GM12873 (cell line): ENCODE measurements around the gene ADORA1.

Source experiments
- TF ChIP-seq, protein P1 (sequence below): IDR thresholded peaks from 2 replicates; pipeline ENCODE4 v1.5.1; 2012; ENCODE audit warnings: low read depth, mild to moderate bottlenecking, moderate library complexity, low read length, control low read depth; ENCODE audit not compliant: insufficient read depth; ENCODE audit errors: missing control alignments

The ADORA1 gene

DNA sequence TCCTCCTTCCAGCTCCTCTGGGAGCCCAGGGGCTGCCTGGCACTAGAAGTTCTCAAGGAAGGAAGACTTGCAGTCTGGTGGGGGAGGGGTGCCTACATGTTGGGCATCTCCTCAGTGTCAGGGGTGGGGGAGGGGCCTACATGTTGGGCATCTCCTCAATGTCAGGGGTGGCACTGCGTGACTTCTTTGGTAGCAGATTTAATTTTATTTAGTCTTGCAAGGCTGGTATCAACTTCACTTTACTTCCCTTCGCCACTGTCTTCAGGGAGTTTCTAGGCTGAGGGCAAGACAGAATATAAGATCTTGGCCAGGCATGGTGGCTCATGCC, 18.5 kb downstream of the ADORA1 start:
- TF ChIP-seq, protein P1, sequence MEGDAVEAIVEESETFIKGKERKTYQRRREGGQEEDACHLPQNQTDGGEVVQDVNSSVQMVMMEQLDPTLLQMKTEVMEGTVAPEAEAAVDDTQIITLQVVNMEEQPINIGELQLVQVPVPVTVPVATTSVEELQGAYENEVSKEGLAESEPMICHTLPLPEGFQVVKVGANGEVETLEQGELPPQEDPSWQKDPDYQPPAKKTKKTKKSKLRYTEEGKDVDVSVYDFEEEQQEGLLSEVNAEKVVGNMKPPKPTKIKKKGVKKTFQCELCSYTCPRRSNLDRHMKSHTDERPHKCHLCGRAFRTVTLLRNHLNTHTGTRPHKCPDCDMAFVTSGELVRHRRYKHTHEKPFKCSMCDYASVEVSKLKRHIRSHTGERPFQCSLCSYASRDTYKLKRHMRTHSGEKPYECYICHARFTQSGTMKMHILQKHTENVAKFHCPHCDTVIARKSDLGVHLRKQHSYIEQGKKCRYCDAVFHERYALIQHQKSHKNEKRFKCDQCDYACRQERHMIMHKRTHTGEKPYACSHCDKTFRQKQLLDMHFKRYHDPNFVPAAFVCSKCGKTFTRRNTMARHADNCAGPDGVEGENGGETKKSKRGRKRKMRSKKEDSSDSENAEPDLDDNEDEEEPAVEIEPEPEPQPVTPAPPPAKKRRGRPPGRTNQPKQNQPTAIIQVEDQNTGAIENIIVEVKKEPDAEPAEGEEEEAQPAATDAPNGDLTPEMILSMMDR, result no peak

DNA sequence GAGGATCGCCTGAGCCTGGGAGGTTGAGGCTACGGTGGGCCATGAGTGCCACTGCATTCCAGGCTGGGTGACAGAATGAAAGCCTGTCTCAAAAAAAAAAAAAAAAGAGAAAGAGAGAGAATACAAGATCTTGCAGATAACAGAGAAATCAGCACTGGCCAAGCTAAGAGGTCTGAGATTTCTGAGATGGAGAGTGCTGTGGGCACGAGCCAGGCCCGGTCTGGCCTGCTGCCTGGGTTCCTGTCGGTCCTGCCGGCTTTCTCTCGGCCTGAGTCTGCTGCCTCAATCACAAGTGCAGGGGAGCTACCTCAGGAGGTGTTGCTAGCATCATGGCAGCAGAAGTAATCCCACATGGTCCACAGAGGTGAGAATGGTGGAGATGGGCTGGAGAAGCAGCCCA, 19.0 kb downstream of the ADORA1 start:
- TF ChIP-seq, protein P1, result no peak

DNA sequence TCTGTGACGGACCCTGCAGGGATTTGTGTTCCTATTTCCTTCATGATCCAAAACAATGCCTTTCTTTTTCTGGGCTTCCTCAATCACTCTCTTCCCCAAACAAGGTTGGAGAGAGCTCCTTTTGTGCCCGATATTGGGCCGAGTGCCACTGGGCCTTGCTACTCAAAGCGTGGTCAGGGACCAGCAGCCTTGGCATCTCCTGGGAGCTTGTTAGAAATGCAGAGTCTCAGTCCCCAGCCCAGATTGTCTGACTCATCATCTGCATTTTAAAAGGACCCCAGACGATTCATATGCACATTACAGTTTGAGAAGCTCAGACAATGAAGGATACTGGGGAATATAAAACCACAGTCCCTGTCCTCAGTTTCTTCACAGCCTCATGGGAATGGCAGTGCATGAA, 19.9 kb downstream of the ADORA1 start:
- TF ChIP-seq, protein P1, result no peak

DNA sequence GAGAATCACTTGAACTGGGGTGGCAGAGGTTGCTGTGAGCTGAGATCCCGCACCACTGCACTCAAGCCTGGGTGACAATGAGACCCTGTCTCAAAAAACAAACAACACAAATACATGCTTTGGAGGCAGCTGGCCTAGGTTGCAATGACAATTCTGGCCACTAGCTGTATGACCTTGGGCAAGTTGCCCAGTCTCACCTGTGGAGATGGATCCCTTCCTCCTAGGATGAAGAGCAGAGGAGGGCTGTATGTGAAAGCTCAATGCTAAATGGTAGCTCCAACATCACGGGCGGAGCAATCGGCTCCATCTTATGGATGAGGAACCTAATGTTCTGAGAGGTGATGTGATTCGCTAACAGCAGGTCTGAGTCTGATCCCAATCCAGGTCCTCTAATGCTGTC, 20.6 kb downstream of the ADORA1 start:
- TF ChIP-seq, protein P1, result peak; percentile 70

DNA sequence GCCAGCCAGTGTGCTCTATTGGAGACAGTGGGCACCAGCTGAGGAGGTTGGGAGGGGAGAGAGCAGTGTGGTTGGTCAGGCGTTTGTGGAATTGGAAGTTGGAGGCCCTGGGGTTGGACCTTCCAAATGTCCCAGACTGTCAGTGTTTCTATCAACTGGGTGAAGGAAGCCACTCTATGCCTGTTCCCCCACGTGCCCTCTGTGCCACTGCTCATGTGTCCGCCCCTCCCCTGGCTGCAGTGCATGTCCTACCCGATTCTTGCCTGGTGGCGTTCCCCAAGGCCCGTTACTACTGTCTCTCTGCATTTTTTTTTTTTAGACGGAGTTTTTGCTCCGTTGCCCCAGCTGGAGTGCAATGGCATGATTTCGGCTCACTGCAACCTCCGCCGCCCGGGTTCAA, 21.1 kb downstream of the ADORA1 start:
- TF ChIP-seq, protein P1, result no peak

DNA sequence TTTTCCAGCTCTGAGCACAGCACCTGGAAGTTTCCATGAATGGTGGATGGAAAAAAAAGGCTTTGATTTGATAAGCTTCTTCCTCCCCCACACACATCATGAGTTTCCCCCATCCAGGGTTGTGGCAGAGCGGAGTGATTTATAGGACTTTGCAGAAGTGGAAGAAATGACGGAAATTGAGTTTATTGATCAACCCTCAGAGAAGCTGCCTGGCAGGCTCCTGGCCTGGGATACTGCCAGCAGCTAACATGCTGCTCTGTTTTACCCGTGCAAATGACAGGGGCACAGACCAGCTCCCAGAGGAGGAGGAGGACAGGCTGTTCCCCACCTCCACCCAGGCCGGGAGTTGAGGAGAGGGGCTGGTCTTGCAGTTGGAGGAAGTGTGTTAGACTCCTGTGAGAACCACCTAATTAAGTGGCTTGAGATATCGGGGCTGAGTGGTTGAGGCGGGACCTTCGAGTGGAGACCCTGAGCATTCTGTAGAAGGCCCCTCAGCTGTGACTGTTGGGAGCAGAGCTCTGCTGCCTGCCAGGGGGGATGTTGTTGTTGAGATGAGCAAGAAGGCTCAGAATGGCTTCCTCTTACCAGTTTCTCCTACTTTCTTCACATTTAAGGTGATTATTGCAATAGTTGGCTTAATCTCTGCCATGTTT, 21.8 kb downstream of the ADORA1 start:
- TF ChIP-seq, protein P1, result no peak

DNA sequence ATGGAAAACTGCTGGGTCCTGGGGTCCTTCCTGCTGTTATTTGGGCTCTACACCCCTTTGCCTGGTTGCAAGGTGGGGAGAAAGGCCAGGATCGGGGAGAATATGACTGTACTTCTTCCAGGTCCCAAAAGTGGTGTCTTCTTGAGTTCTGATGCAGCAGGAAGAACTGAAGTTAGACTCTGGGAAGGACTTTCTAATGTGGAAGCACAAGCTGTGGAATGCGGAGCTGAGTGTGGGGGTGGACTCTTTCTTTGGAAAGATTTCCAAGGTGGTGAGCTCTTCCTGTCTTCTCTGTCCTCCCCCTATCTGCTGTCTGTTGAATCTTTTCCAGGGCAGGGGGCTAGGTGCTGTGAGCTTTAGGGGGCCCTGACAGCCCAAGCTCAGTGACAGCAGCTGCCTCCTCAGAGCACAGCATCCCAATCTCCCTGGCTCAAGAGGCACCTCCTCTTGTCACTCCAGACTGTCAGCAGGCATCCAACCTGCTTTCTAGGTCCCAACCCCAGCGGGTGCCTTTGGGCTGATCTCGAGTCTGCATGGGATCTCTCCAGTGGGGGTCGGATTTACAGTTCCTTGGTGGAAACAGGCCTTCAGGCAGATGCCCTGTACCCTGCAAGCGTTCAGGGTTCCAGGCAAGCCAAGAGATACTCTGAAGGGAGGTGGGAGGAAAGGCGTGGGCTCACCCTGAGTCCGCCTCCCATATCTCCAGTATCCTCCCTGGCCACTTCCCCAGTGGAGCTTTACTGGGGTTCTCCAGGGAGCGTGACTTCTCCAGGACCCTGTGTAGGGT, 23.2 kb downstream of the ADORA1 start:
- TF ChIP-seq, protein P1, result no peak
